Left cardiac atrium (tissue), 4 donors: ENCODE measurements around the gene SIRPB2. TPM values are rescaled to one million over a fixed set of nuclear protein-coding genes. Genes with fewer than 3 reads are reported as not detected.
"Not testable (repeated sequence)": the region's sequence is repeated elsewhere in the genome, so short reads cannot be mapped to it uniquely, and the experiment has no call there.

Experiments
- ATAC-seq, 2 donors: fragments of 200-7000 bp; cut with Tn5 transposase; one replicate each; pipeline ENCODE4 v1.9.1; 2020; ENCODE audit warnings: mild to moderate bottlenecking in 2 of 2, moderate library complexity in 2 of 2
- DNase-seq: peaks from one replicate; pipeline ENCODE4 v3.0.0-alpha.2; 2020
- intact Hi-C, 2 donors: fragments of 100-400 bp; cut with DNase I; formaldehyde crosslinking; loops; one replicate each; pipeline versions ENCODE4 v1.14.1 to v1.15.1; 2022 to 2023
- total RNA-seq, 2 donors: library from RNA; stranded (reverse); fragmentation: NEBNext Ultra II Directional; extraction: Animal tissue kit (Norgen Biotek cat#: 25700); gene quantifications; one replicate each; pipeline ENCODE4 v1.2.1, GENCODE V29; 2021
- donor health status: DM: no; HTN: yes; CAD: no.
- donor health status: DM: no; HTN: yes; CAD: no; lungs with severe emphysema.
- donor health status: DM: yes; HTN: yes; CAD: no.
- donor health status: Dilated cardiomyopathy.

Gene SIRPB2
- total RNA-seq, 2 donors from 2014 or later: 5.4 to 10.3 TPM

- DNase-seq: peak; percentile 69
- intact Hi-C loops: no loop called here
- peak; percentile 94 to 95 for ATAC-seq
These were observed 12.5 kb upstream of the SIRPB2 start for GRCh38 chr20:1503564-1504227.

- ATAC-seq: no peak
- DNase-seq: no peak
- intact Hi-C loops: no loop called here
These were observed 9.3 kb upstream of the SIRPB2 start for GRCh38 chr20:1500496-1500895.

- ATAC-seq: no peak
- intact Hi-C loops: no loop called here
- DNase-seq: no peak
These were observed 8.6 kb upstream of the SIRPB2 start for GRCh38 chr20:1499528-1500420.

GRCh38 chr20:1497371-1497770 is 6.2 kb upstream of the SIRPB2 start:
- intact Hi-C loops, DNase-seq, ATAC-seq: not testable (repeated sequence)

GRCh38 chr20:1496930-1497329 is 5.7 kb upstream of the SIRPB2 start:
- intact Hi-C loops: no loop called here
- DNase-seq: no peak
- ATAC-seq: no peak

GRCh38 chr20:1494436-1494835 is 3.2 kb upstream of the SIRPB2 start:
- DNase-seq (no peak), ATAC-seq (no peak)
- intact Hi-C loops: no loop called here

GRCh38 chr20:1493536-1493935 is 2.3 kb upstream of the SIRPB2 start:
- intact Hi-C loops: no loop called here
- no peak for ATAC-seq
- DNase-seq: no peak

GRCh38 chr20:1491860-1492642 is 831 bp upstream of the SIRPB2 start:
- intact Hi-C loops: no loop called here
- DNase-seq: no peak
- ATAC-seq: peak; percentile 38 to 41

- intact Hi-C loops: no loop called here
- ATAC-seq (peak in 1 of 2 donors; percentile 17), DNase-seq (no peak)
These were observed 501 bp downstream of the SIRPB2 start for GRCh38 chr20:1490643-1491195.

GRCh38 chr20:1489764-1490436 is 1.3 kb downstream of the SIRPB2 start:
- intact Hi-C loops: no loop called here
- DNase-seq (no peak), ATAC-seq (peak in 1 of 2 donors; percentile 74)

GRCh38 chr20:1489325-1489724 is 1.9 kb downstream of the SIRPB2 start:
- no peak for DNase-seq
- intact Hi-C loops: no loop called here
- peak in 1 of 2 donors; percentile 26 for ATAC-seq

- intact Hi-C loops: no loop called here
- no peak for DNase-seq
These were observed 4.7 kb downstream of the SIRPB2 start for GRCh38 chr20:1486566-1486965.

GRCh38 chr20:1484438-1485116 is 6.6 kb downstream of the SIRPB2 start:
- intact Hi-C loops: no loop called here
- DNase-seq (no peak), ATAC-seq (no peak)

More at GRCh38 chr20:1486566-1486965, 4.7 kb downstream of the SIRPB2 start:
- ATAC-seq: no peak

- no peak for ATAC-seq
- intact Hi-C loops: no loop called here
- no peak for DNase-seq
These were observed 11.2 kb downstream of the SIRPB2 start for GRCh38 chr20:1479831-1480595.

GRCh38 chr20:1478566-1478965 is 12.7 kb downstream of the SIRPB2 start:
- intact Hi-C loops: no loop called here
- no peak for DNase-seq
- ATAC-seq: peak in 1 of 2 donors; percentile 72

- DNase-seq (no peak), ATAC-seq (no peak)
- intact Hi-C loops: no loop called here
These were observed 13.2 kb downstream of the SIRPB2 start for GRCh38 chr20:1477896-1478490.
